Femur (tissue), 1 donor: ENCODE results near the gene OTUD6A.
A peak's percentile ranks its signal among the peaks of the same experiment; 100 is the strongest.

Experiments
- DNase-seq: peaks from one replicate; pipeline ENCODE4 v3.0.0-alpha.2; 2017

The OTUD6A gene

GRCh38 chrX:70062076-70062475 is at the start of gene OTUD6A:
Gene OTUD6A, plus strand, starts transcription at chrX:70062457. Its CDS starts 68 bp downstream, at chrX:70062525.
- DNase-seq: no peak

GRCh38 chrX:70012756-70013155 is 49.5 kb upstream of the OTUD6A start:
- DNase-seq: no peak

- DNase-seq: peak; percentile 48
Measured at GRCh38 chrX:70013466-70014381, 48.5 kb upstream of the OTUD6A start.

GRCh38 chrX:70016513-70016912 is 45.7 kb upstream of the OTUD6A start:
- DNase-seq: no peak

GRCh38 chrX:70022616-70023015 is 39.6 kb upstream of the OTUD6A start:
- no peak for DNase-seq

- no peak for DNase-seq
Measured at GRCh38 chrX:70025464-70025863, 36.8 kb upstream of the OTUD6A start.

- DNase-seq: no peak
Measured at GRCh38 chrX:70026112-70026850, 36.0 kb upstream of the OTUD6A start.

- no peak for DNase-seq
Measured at GRCh38 chrX:70026851-70027200, 35.4 kb upstream of the OTUD6A start.

GRCh38 chrX:70029863-70030262 is 32.4 kb upstream of the OTUD6A start:
- peak; percentile 46 for DNase-seq

GRCh38 chrX:70030301-70030767 is 31.9 kb upstream of the OTUD6A start:
- peak; percentile 48 for DNase-seq

- DNase-seq: no peak
Measured at GRCh38 chrX:70032792-70033191, 29.5 kb upstream of the OTUD6A start.

GRCh38 chrX:70033348-70034051 is 28.8 kb upstream of the OTUD6A start:
- peak; percentile 36 for DNase-seq

GRCh38 chrX:70034646-70035045 is 27.6 kb upstream of the OTUD6A start:
- DNase-seq: no peak

GRCh38 chrX:70038515-70038914 is 23.7 kb upstream of the OTUD6A start:
- no peak for DNase-seq

GRCh38 chrX:70038951-70039350 is 23.3 kb upstream of the OTUD6A start:
- no peak for DNase-seq

- DNase-seq: no peak
Measured at GRCh38 chrX:70039758-70040157, 22.5 kb upstream of the OTUD6A start.

GRCh38 chrX:70041993-70042392 is 20.3 kb upstream of the OTUD6A start:
- DNase-seq: no peak

GRCh38 chrX:70042399-70043371 is 19.6 kb upstream of the OTUD6A start:
- no peak for DNase-seq

- DNase-seq: no peak
Measured at GRCh38 chrX:70043685-70044084, 18.6 kb upstream of the OTUD6A start.

- no peak for DNase-seq
Measured at GRCh38 chrX:70044541-70045245, 17.6 kb upstream of the OTUD6A start.

GRCh38 chrX:70046978-70047377 is 15.3 kb upstream of the OTUD6A start:
- no peak for DNase-seq
